ENCODE measurements around the gene NMBR.

DNA sequence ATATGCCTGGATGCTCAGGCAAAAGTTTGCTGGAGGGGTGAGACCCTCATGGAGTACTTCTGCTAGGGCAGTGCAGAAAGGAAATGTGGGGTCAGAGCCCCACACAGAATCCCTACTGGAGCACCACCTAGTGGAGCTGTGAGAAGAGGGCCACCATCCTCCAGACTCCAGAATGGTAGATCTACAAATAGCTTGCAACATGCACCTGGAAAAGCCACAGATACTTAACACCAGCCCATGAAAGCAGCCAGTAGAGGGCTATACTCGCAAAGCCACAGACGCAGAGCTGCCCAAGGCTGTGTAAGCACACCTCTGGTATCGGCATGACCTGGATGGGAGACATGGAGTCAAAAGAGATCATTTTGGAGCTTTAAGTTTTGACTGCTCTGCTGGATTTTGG is 74.9 kb downstream of the NMBR start:
- TF ChIP-seq POLR2A (IDR thresholded peaks at IDR 0.05): no peak
- TF ChIP-seq, protein P1, sequence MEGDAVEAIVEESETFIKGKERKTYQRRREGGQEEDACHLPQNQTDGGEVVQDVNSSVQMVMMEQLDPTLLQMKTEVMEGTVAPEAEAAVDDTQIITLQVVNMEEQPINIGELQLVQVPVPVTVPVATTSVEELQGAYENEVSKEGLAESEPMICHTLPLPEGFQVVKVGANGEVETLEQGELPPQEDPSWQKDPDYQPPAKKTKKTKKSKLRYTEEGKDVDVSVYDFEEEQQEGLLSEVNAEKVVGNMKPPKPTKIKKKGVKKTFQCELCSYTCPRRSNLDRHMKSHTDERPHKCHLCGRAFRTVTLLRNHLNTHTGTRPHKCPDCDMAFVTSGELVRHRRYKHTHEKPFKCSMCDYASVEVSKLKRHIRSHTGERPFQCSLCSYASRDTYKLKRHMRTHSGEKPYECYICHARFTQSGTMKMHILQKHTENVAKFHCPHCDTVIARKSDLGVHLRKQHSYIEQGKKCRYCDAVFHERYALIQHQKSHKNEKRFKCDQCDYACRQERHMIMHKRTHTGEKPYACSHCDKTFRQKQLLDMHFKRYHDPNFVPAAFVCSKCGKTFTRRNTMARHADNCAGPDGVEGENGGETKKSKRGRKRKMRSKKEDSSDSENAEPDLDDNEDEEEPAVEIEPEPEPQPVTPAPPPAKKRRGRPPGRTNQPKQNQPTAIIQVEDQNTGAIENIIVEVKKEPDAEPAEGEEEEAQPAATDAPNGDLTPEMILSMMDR (IDR thresholded peaks at IDR 0.05): no peak
